Mucosa of rectum (tissue), 2 donors: ENCODE results near the gene TECPR1.

ENCODE experiments used
- H3K27ac ChIP-seq, 2 donors: one replicate each; pipeline ENCODE4 v1.7.0; 2013; ENCODE audit warnings: inconsistent platforms in 2 of 2, low read depth in 2 of 2, low read length in 2 of 2
- H3K27me3 ChIP-seq, 2 donors: one replicate each; pipeline ENCODE4 v1.7.0; 2013; ENCODE audit warnings: low read length in 2 of 2; ENCODE audit not compliant: control insufficient read depth in 2 of 2, insufficient read depth in 2 of 2
- H3K36me3 ChIP-seq, 2 donors: one replicate each; pipeline ENCODE4 v1.7.0; 2013; ENCODE audit warnings: low read length in 2 of 2; ENCODE audit not compliant: control insufficient read depth in 2 of 2, insufficient read depth in 2 of 2
- H3K4me1 ChIP-seq, 2 donors: one replicate each; pipeline ENCODE4 v1.7.0; 2013; ENCODE audit warnings: low read length in 2 of 2, mild to moderate bottlenecking in 1 of 2; ENCODE audit not compliant: control insufficient read depth in 2 of 2, insufficient read depth in 2 of 2
- H3K4me3 ChIP-seq, 2 donors: one replicate each; pipeline ENCODE4 v1.7.0; 2013; ENCODE audit warnings: low read length in 2 of 2
- H3K9ac ChIP-seq, 2 donors: one replicate each; pipeline ENCODE4 v1.7.0; 2013; ENCODE audit warnings: low read length in 2 of 2, low read depth in 1 of 2, mild to moderate bottlenecking in 1 of 2
- H3K9me3 ChIP-seq, 2 donors: one replicate each; pipeline ENCODE4 v1.7.0; 2013; ENCODE audit warnings: low read length in 2 of 2; ENCODE audit not compliant: control insufficient read depth in 2 of 2
- donor health status: healthy.
- donor health status: Normal muscosa, but diverticular disease.

The TECPR1 gene

GRCh38 chr7:98235901-98236300, 16.1 kb downstream of the TECPR1 start:
- H3K4me3 ChIP-seq = no peak overlapping the region
- H3K36me3 ChIP-seq = peaks cover 9 to 25% of the 10 kb centered on the region in 2 donors
- no peaks in the 10 kb centered on the region for H3K9me3 ChIP-seq
- H3K27ac ChIP-seq = no peak overlapping the region
- no peak overlapping the region for H3K9ac ChIP-seq
- H3K4me1 ChIP-seq = no peaks in the 10 kb centered on the region
- no peaks in the 10 kb centered on the region for H3K27me3 ChIP-seq

- H3K9me3 ChIP-seq = no peaks in the 10 kb centered on the region
- H3K4me3 ChIP-seq = no peak overlapping the region
- no peak overlapping the region for H3K27ac ChIP-seq
- H3K36me3 ChIP-seq = peaks cover 9 to 21% of the 10 kb centered on the region in 2 donors
- H3K27me3 ChIP-seq = no peaks in the 10 kb centered on the region
- H3K4me1 ChIP-seq = no peaks in the 10 kb centered on the region
- H3K9ac ChIP-seq = no peak overlapping the region
These were observed 17.4 kb downstream of the TECPR1 start for GRCh38 chr7:98234429-98235147.

GRCh38 chr7:98233219-98234070, 18.6 kb downstream of the TECPR1 start:
- H3K36me3 ChIP-seq = peaks cover 12 to 14% of the 10 kb centered on the region in 2 donors
- H3K27me3 ChIP-seq = no peaks in the 10 kb centered on the region
- H3K9ac ChIP-seq = no peak overlapping the region
- no peaks in the 10 kb centered on the region for H3K4me1 ChIP-seq
- no peak overlapping the region for H3K27ac ChIP-seq
- H3K4me3 ChIP-seq = no peak overlapping the region
- H3K9me3 ChIP-seq = no peaks in the 10 kb centered on the region

- Histone ChIP-seq H3K9me3 (no peaks in the 10 kb centered on the region), H3K27me3 (no peaks in the 10 kb centered on the region), H3K27ac (no peak overlapping the region), H3K4me3 (no peak overlapping the region), H3K9ac (no peak overlapping the region), H3K36me3 (peaks cover 12 to 19% of the 10 kb centered on the region in 2 donors), H3K4me1 (no peaks in the 10 kb centered on the region)
These were observed 19.2 kb downstream of the TECPR1 start for GRCh38 chr7:98232799-98233198.

GRCh38 chr7:98232263-98232585, 19.8 kb downstream of the TECPR1 start:
- no peaks in the 10 kb centered on the region for H3K27me3 ChIP-seq
- no peak overlapping the region for H3K4me3 ChIP-seq
- H3K36me3 ChIP-seq = peaks cover 11 to 19% of the 10 kb centered on the region in 2 donors
- H3K9ac ChIP-seq = no peak overlapping the region
- no peak overlapping the region for H3K27ac ChIP-seq
- H3K9me3 ChIP-seq = no peaks in the 10 kb centered on the region
- no peaks in the 10 kb centered on the region for H3K4me1 ChIP-seq

- Histone ChIP-seq H3K36me3 (peaks cover 11 to 19% of the 10 kb centered on the region in 2 donors), H3K4me3 (no peak overlapping the region), H3K4me1 (no peaks in the 10 kb centered on the region), H3K27me3 (no peaks in the 10 kb centered on the region), H3K9me3 (no peaks in the 10 kb centered on the region), H3K27ac (no peak overlapping the region), H3K9ac (no peak overlapping the region)
These were observed 20.4 kb downstream of the TECPR1 start for GRCh38 chr7:98231493-98232262.

- Histone ChIP-seq H3K27ac (no peak overlapping the region), H3K36me3 (peaks cover 15 to 21% of the 10 kb centered on the region in 2 donors), H3K9me3 (no peaks in the 10 kb centered on the region), H3K27me3 (no peaks in the 10 kb centered on the region), H3K4me1 (no peaks in the 10 kb centered on the region), H3K9ac (no peak overlapping the region), H3K4me3 (no peak overlapping the region)
These were observed 21.1 kb downstream of the TECPR1 start for GRCh38 chr7:98230746-98231471.

GRCh38 chr7:98229991-98230745, 21.9 kb downstream of the TECPR1 start:
- Histone ChIP-seq H3K27me3 (no peaks in the 10 kb centered on the region), H3K9ac (no peak overlapping the region), H3K36me3 (peaks cover 15 to 24% of the 10 kb centered on the region in 2 donors), H3K4me3 (no peak overlapping the region), H3K27ac (no peak overlapping the region), H3K9me3 (no peaks in the 10 kb centered on the region), H3K4me1 (no peaks in the 10 kb centered on the region)

GRCh38 chr7:98229441-98229840, 22.6 kb downstream of the TECPR1 start:
- Histone ChIP-seq H3K27ac (no peak overlapping the region), H3K9ac (no peak overlapping the region)

More at GRCh38 chr7:98229441-98229840, 22.6 kb downstream of the TECPR1 start:
- no peak overlapping the region for H3K4me3 ChIP-seq
- H3K4me1 ChIP-seq = no peaks in the 10 kb centered on the region
- no peaks in the 10 kb centered on the region for H3K27me3 ChIP-seq
- H3K9me3 ChIP-seq = no peaks in the 10 kb centered on the region
- peaks cover 13 to 24% of the 10 kb centered on the region in 2 donors for H3K36me3 ChIP-seq
